GM19328 (cell line): ENCODE results near the gene CREG1.

Experiments used
- ATAC-seq: cut with Tn5 transposase; IDR thresholded peaks from one replicate; pipeline ENCODE4 v1.9.1; 2021; ENCODE audit warnings: mild to moderate bottlenecking, moderate library complexity; ENCODE audit not compliant: unreplicated experiment

CREG1 gene

GRCh38 chr1:167509587-167509986, 44.0 kb downstream of the CREG1 start:
- no peak for ATAC-seq

GRCh38 chr1:167507719-167508118, 45.8 kb downstream of the CREG1 start:
- ATAC-seq: no peak

GRCh38 chr1:167504467-167504827, 49.1 kb downstream of the CREG1 start:
- no peak for ATAC-seq

- no peak for ATAC-seq
Measured at GRCh38 chr1:167503626-167504466, 49.7 kb downstream of the CREG1 start.

GRCh38 chr1:167502719-167503462, 50.7 kb downstream of the CREG1 start:
- ATAC-seq: no peak

- no peak for ATAC-seq
Measured at GRCh38 chr1:167502192-167502551, 51.4 kb downstream of the CREG1 start.

GRCh38 chr1:167501515-167502191, 51.9 kb downstream of the CREG1 start:
- no peak for ATAC-seq

GRCh38 chr1:167500283-167500860, 53.2 kb downstream of the CREG1 start:
- no peak for ATAC-seq

GRCh38 chr1:167499664-167500101, 53.9 kb downstream of the CREG1 start:
- peak; percentile 93 for ATAC-seq

GRCh38 chr1:167499106-167499505, 54.5 kb downstream of the CREG1 start:
- no peak for ATAC-seq

GRCh38 chr1:167496797-167497619, 56.6 kb downstream of the CREG1 start:
- ATAC-seq: no peak

- no peak for ATAC-seq
Measured at GRCh38 chr1:167493372-167493771, 60.2 kb downstream of the CREG1 start.

- no peak for ATAC-seq
Measured at GRCh38 chr1:167492481-167492910, 61.1 kb downstream of the CREG1 start.

GRCh38 chr1:167491586-167492461, 61.7 kb downstream of the CREG1 start:
- ATAC-seq: no peak
